Heart right ventricle (tissue), 16 donors: ENCODE data around the gene TENM4. TPM values are rescaled to one million over a fixed set of nuclear protein-coding genes. Genes with fewer than 3 reads are reported as not detected.

Experiments
- ATAC-seq, 8 donors: fragments of 200-7000 bp; cut with Tn5 transposase; one replicate each; pipeline ENCODE4 v1.9.1; 2020; ENCODE audit warnings: mild to moderate bottlenecking in 8 of 8, moderate library complexity in 8 of 8, moderate number of reproducible peaks in 1 of 8
- DNase-seq, 2 donors: peaks; one replicate each; pipeline ENCODE4 v3.0.0-alpha.2; 2020
- H3K27ac ChIP-seq, 10 donors: fragments of 200-600 bp; sonication (generic) in 2 of 10; one replicate each; pipeline versions ENCODE4 v1.5.0 to v1.8.0; 2020 to 2022; ENCODE audit warnings: mild to moderate bottlenecking in 3 of 10
- H3K27me3 ChIP-seq, 7 donors: fragments of 200-600 bp; one replicate each; pipeline ENCODE4 v1.8.0; 2021 to 2022; ENCODE audit warnings: mild to moderate bottlenecking in 2 of 7
- H3K36me3 ChIP-seq, 9 donors: fragments of 200-600 bp; sonication (generic) in 1 of 9; one replicate each; pipeline versions ENCODE4 v1.5.0 to v1.8.0; 2020 to 2022; ENCODE audit warnings: mild to moderate bottlenecking in 2 of 9
- H3K4me1 ChIP-seq, 9 donors: fragments of 200-600 bp; sonication (generic) in 1 of 9; one replicate each; pipeline versions ENCODE4 v1.5.0 to v1.8.0; 2020 to 2022; ENCODE audit warnings: mild to moderate bottlenecking in 4 of 9
- H3K4me3 ChIP-seq, 10 donors: fragments of 200-600 bp; sonication (generic) in 2 of 10; one replicate each; pipeline versions ENCODE4 v1.5.0 to v1.8.0; 2020 to 2022; ENCODE audit warnings: mild to moderate bottlenecking in 7 of 10, moderate library complexity in 2 of 10
- H3K9me3 ChIP-seq, 11 donors: fragments of 200-600 bp in 10 of 11; sonication (generic) in 2 of 11; one replicate each; pipeline versions ENCODE4 v1.5.0 to v1.8.0; 2013 to 2022; ENCODE audit warnings: mild to moderate bottlenecking in 2 of 11, control low read depth in 1 of 11, moderate library complexity in 1 of 11
- WGBS, 2 donors: extraction: QIAGEN DNeasy Blood & Tissue Kit; methylation state at CpG; one replicate each; pipeline ENCODE4 v1.1.7; 2013; ENCODE audit warnings: inconsistent platforms in 1 of 2; 5-methylcytosine and 5-hydroxymethylcytosine counted together
- intact Hi-C, 10 donors: fragments of 100-400 bp; cut with DNase I; formaldehyde crosslinking; loops; one replicate each; pipeline versions ENCODE4 v1.11.1 to v1.14.2; 2022
- polyA plus RNA-seq, 2 donors: library from polyadenylated mRNA; stranded (reverse); fragments of 200-250 nt; gene quantifications; one replicate each; pipeline ENCODE4 v1.2.3, GENCODE V29; 2013
- total RNA-seq, 10 donors: library from RNA; stranded (reverse); fragmentation: NEBNext Ultra II Directional in 3 of 10; extraction: Animal tissue kit (Norgen Biotek cat#: 25700) in 3 of 10; gene quantifications; one replicate each; pipeline versions ENCODE4 v1.2.1 to v1.2.4, GENCODE V29; 2021 to 2023
- TF ChIP-seq, protein P1 (sequence below), 9 donors: fragments of 200-600 bp; sonication (generic) in 2 of 9; IDR thresholded peaks; one replicate each; pipeline versions ENCODE4 v1.5.0 to v1.8.0; 2021 to 2022; ENCODE audit warnings: antibody characterized with exemption in 9 of 9, mild to moderate bottlenecking in 5 of 9, moderate library complexity in 1 of 9
- donor health status: Arrhythmogenic right ventricular cardiomyopathy.
- donor health status: ischemic (EF 13 %, LVEDD 7.1; RV severe dilation, severe dysfunction).
- donor health status: healthy with polysubstance abuse.
- donor health status: DM: no; HTN: yes; CAD: no.
- donor health status: DM: no; HTN: no; CAD: no.
- donor health status: ischemic (EF 25% LVEDD 6.9; RV normal size, moderate dysfunction).
- donor health status: ischemic (EF 25% LVEDD 5.7; RV mildly dilated, moderate dysfunction).
- donor health status: healthy.
- donor health status: DM: yes; HTN: yes; CAD: no.
- donor health status: Ischemic cardiomyopathy.
- donor health status: ischemic (EF 35%, LVEDD 5.7; RV mildly dilated, moderate dysfunction).
- donor health status: nonischemic (EF 11% LVEDD 7.7; RV severe dilation, severe dysfunction).
- donor health status: DM: yes; HTN: yes; CAD: no.
- donor health status: PGD.
- donor health status: ischemic (EF 29% LVEDD 5.4; RV normal size, mild dysfunction).
- donor health status: nonischemic (EF 23%, LVEDD 6.1; RV moderate dilation, normal function).

The TENM4 gene
- total and polyA plus RNA-seq, 12 donors: 0.10 to 3.6 (median 0.91) TPM

- DNase-seq: no peak
- H3K27me3 ChIP-seq: peaks cover 0 to 5% (median 0%) of the 10 kb centered on the region in 7 donors
- H3K27ac ChIP-seq: no peak overlapping the region
- H3K9me3 ChIP-seq: peaks cover 0 to 8% (median 0%) of the 10 kb centered on the region in 11 donors
- intact Hi-C loops: no loop called here
- no peak overlapping the region for H3K4me3 ChIP-seq
- 85 to 91% methylated on average over 6 of the region's 6 CpGs for WGBS, 2 donors
- no peaks in the 10 kb centered on the region for H3K36me3 ChIP-seq
- TF ChIP-seq, protein P1, sequence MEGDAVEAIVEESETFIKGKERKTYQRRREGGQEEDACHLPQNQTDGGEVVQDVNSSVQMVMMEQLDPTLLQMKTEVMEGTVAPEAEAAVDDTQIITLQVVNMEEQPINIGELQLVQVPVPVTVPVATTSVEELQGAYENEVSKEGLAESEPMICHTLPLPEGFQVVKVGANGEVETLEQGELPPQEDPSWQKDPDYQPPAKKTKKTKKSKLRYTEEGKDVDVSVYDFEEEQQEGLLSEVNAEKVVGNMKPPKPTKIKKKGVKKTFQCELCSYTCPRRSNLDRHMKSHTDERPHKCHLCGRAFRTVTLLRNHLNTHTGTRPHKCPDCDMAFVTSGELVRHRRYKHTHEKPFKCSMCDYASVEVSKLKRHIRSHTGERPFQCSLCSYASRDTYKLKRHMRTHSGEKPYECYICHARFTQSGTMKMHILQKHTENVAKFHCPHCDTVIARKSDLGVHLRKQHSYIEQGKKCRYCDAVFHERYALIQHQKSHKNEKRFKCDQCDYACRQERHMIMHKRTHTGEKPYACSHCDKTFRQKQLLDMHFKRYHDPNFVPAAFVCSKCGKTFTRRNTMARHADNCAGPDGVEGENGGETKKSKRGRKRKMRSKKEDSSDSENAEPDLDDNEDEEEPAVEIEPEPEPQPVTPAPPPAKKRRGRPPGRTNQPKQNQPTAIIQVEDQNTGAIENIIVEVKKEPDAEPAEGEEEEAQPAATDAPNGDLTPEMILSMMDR (IDR thresholded peaks at IDR 0.05): no peak
- H3K4me1 ChIP-seq: peaks cover 0 to 27% (median 18%) of the 10 kb centered on the region in 9 donors
- ATAC-seq: no peak
Measured at GRCh38 chr11:79417069-79417920, 23.5 kb downstream of the TENM4 start.

DNA sequence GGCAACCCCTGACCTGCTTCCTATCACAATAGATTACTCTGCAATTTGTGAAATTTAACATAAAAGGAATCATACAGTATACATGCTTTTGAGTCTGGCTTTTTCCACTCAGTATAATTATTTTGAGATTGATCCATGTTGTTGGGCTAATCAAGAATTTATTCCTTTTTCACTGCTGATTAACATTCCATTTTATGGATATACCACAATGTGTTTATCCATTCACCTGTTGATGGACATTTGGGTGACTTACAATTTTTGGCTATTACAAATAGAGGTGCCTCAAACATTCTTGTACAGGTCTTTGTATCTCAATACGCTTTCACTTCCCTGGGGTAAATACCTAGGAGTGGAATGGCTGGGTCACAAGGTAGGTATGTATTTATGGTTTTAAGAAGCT, 24.9 kb downstream of the TENM4 start:
- ATAC-seq (no peak), DNase-seq (no peak)
- Histone ChIP-seq H3K27ac (no peak overlapping the region), H3K36me3 (no peaks in the 10 kb centered on the region), H3K27me3 (peaks cover 0 to 5% (median 2%) of the 10 kb centered on the region in 7 donors), H3K9me3 (peaks cover 0 to 8% (median 0%) of the 10 kb centered on the region in 11 donors), H3K4me1 (peaks cover 0 to 27% (median 18%) of the 10 kb centered on the region in 9 donors), H3K4me3 (no peak overlapping the region)
- 91 to 95% methylated on average over 1 of the region's 1 CpG for WGBS, 2 donors
- TF ChIP-seq, protein P1 (IDR thresholded peaks at IDR 0.05): no peak
- intact Hi-C loops: no loop called here

DNA sequence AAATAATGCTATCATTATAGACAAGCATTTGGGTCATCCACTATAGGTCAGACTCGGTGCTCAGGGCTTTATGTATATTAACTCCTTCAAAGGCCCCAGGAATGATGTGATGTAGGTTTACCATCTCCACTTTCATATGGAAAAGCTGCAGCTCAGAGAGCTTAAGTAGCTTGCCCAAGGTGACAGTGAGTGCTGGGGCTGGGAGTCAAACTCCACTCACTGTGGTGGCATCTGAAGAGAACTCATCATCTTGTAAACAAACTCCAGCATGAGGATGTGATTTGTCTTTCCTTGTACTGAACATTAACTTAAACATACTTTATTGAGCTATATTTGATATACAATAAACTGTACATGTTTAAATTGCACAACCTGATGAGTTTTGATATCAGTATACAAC, 25.4 kb downstream of the TENM4 start:
- Histone ChIP-seq H3K4me1 (peaks cover 0 to 27% (median 18%) of the 10 kb centered on the region in 9 donors), H3K4me3 (no peak overlapping the region), H3K36me3 (no peaks in the 10 kb centered on the region), H3K27ac (no peak overlapping the region), H3K27me3 (peaks cover 0 to 5% (median 2%) of the 10 kb centered on the region in 7 donors), H3K9me3 (peaks cover 0 to 8% (median 0%) of the 10 kb centered on the region in 11 donors)
- TF ChIP-seq, protein P1 (IDR thresholded peaks at IDR 0.05): no peak
- 76 to 86% methylated on average over 1 of the region's 1 CpG for WGBS, 2 donors
- no peak for ATAC-seq
- intact Hi-C loops: no loop called here
- no peak for DNase-seq

- TF ChIP-seq, protein P1 (IDR thresholded peaks at IDR 0.05): no peak
- Histone ChIP-seq H3K36me3 (no peaks in the 10 kb centered on the region), H3K27me3 (peaks cover 0 to 5% (median 2%) of the 10 kb centered on the region in 7 donors), H3K9me3 (peaks cover 0 to 8% (median 0%) of the 10 kb centered on the region in 11 donors), H3K27ac (peak overlapping the region in 1 of 10 donors; percentile 26), H3K4me1 (peaks cover 0 to 27% (median 18%) of the 10 kb centered on the region in 9 donors), H3K4me3 (no peak overlapping the region)
- no peak for DNase-seq
- ATAC-seq: peak in 1 of 8 donors; percentile 51
- intact Hi-C loops: no loop called here
- WGBS, 2 donors: 60 to 70% methylated on average over 8 of the region's 8 CpGs
Measured at GRCh38 chr11:79414644-79415317, 26.0 kb downstream of the TENM4 start.
